HS-5 (cell line): ENCODE results near the gene SCN10A.

Source experiments
- DNase-seq: peaks from one replicate; pipeline ENCODE4 v3.0.0-alpha.2; 2012; ENCODE audit warnings: low read depth

Gene SCN10A

DNA sequence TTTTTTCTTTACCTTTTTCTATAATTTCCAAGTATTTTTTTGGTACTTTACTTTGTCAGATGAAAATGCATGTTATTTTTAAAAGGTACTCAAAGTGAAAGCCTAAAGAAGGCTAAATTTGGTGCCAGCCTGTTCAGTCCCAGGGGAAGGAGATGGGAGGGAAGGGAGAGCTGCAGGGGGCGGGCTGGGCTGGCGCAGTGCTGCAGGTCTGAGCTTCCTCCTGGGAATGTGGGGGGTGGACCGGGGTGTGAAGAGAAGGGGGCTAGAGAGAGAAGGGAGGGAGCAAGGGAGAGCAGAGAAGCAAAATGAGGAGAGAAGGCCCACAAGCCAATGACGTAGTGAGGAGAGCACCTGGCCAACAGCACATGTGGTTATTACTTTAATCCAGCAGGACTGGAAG is 95.6 kb downstream of the SCN10A start:
- DNase-seq, result no peak

DNA sequence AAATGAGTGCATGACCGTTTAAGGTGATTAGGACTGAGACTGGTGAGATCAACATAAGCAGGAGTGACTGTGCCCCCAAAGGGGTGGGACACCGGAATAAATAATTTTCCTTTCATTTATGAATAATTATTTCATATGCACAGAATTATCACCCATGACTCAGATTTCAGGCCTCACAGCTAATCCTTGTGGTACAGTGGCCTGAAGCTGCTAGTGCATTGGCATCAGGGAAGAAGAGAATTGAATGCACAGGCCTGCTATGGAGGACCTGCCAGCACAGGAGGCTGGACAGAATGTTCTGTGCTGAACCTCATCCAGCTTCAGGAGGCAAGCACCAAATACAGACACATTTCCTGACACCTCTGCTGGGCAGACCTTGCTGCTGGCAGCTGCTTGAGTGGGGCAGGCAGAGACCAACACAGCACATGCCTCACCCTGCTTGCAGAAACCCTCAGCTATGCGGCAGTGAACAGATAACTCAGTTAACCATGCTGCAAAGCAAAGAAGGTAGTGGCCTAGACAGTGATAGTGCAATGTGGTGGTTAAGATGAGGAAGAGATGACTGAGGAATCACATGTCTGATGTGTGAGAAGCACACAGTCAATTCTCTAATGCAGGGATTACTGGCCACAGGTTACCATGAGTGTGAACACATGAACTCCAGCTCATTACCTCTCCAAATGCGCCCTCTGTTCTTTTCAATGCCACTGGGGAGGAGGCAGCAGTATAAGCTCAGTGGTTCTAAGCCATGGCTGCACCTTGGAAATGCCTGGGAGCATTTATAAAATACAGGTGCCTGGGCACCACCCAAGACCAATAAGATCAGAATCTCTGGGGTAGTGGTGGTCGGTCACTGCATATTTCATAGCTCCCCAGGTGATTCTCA is 98.4 kb downstream of the SCN10A start:
- DNase-seq, result no peak

DNA sequence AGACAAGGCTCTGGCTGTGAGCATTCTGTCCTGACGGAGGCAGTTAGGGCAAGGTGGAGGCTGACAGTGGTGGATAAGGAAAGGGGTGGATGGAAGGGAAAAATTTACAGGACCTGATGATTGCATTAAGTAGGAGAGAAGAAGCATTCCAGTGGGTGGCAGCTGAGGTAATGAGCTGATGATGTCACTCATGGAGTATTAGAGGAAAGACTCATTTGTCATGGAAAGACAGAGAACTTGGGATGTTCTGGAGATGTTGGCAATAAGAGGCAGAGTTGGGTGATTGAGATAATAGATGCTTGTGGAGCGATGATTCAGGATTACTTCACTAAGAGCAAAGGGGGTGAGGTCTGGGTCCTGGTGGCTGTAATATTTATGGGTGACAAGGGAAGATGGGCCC is 102.9 kb downstream of the SCN10A start:
- DNase-seq, result no peak

DNA sequence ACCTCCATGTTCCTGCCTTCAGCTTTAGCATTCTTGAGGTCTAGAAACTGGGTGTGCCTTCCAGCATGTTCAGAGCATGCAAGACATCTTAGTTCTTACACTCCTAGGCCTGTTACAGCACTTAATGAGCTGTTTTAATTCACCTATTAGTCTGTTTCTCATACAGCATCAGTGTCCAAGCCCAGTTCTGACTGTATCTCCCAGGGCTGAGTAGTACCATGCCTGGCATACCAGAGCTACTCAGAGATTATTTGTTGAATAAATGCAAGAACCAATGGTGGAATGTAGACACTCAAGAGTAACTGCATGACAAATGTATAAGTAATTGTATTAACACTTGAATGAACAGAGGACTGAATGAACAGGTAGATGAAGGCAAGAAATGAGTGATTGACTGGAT is 104.7 kb downstream of the SCN10A start:
- DNase-seq, result no peak

DNA sequence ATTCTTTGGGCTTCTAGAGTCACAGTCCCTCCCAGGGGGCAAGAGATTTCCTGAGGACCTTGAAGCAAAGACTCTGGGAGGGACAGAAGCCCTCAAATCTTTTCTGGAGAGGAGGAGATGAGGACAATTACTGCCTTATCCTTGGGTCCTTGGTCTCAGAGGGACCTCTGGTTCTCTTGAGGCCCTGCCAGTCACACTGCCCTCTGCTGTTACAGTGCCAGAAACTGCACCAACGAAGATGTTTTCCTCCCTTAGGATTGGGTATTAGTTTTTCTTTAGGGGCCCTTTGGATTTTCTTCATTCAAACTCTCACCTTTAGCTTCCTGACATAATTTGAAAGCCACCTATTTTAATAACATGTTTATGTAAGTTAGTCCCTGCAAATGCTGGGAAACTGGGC is 108.3 kb downstream of the SCN10A start:
- DNase-seq, result no peak

DNA sequence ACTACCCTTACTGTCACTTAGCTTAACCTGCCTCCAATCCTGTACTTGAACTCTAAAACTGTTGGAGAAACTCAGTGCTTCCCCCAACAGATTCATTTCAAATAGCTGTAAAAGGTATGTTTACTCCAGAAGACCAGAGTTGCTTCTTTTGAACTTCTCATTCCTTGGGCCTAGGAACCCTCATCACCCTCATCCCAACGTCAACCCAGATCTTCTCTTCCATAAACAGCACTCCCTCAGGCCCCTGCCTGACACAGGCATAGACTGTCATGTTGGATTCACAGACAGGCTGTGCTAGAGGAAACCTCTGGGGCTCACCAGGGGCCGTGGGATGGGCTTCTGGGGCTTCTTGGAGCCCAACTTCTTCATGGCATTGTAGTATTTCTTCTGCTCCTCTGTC is 109.1 kb downstream of the SCN10A start:
- no peak for DNase-seq

DNA sequence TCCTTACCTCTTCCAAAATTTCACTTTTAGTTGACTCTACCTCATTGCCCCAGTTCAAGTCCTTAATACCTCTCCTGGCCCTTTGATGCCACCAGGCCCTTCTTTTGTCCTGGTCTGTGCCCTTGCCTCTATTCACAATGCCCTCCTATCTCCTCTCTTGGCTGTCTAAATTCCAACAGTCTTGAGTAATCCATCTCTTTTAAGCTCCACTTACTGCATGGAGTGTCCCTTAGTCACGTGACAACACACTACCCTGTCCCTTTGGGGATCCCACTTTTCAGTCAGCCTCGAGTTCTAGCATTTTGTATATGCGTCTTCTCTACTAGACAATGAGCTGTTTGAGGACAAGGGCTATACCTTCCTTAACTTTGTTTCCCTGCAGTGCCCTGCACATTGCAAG is 113.8 kb downstream of the SCN10A start:
- no peak for DNase-seq

DNA sequence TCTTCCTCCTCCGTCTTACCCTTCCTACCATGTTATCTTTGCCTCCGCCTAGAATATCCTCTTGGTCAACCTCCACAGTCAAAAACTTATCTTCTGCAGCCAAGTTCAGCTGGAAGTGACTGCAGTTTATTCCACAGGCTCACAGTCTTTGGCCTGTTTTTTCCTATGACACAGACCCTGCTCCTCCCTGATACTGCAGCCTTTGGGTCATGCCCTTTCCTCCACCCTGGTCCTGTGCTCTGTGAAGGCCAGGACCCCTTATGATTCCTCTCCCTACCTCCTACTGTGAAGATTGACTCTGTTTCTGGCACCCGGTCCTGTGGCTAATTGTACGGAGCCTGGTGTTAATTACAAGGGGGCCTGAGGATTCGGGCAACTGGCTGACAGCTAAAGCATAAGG is 117.3 kb downstream of the SCN10A start:
- DNase-seq, result no peak

DNA sequence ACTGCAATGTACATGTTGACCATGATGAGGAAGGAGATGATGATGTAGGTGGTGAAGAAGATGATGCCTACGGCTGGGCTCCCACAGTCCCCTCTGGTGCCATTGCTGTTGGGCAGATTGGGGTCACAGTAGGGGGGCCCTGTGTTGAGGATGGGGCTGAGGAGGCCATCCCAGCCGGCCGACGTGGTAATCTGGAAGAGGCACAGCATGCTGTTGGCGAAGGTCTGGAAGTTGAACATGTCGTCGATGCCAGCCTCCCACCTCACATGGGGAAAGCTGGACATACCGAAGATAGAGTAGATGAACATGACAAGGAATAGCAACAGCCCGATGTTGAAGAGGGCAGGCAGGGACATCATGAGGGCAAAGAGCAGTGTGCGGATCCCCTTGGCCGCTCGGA is 118.0 kb downstream of the SCN10A start:
- no peak for DNase-seq

DNA sequence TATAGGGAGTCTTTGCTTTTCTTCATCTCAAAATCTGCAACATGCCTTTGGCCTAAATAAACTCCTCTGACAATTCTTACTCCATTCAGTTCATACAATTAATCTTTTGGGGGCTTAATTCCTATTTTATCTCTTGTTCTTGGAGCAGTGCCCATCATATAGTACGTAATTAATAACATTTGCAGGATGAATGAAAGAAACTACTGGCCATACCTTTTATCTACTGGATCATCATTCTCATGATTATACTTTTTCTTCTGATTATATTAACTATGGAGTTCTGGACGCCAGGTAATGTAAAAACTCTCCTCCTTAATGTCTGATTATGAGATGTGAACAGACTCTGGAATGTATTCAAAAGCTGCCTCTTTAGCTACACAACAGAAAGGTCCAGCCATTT is 120.0 kb downstream of the SCN10A start:
- no peak for DNase-seq

DNA sequence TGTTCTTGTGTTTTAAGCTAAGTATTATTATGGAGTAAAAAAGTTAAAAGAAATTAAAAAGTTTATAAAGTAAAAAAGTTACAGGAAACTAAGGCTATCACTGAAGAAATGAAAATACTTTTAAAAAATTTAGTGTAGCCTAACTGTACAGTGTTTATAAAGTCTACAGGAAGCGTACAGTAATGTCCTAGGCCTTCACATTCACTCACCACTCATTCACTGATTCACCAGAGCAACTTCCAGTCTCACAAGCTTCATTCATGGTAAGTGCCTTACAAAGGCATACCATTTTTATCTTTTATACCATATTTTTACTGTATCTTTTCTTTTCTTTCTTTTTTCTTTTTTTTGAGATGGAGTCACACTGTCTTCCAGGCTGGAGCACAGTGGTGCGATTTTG is 125.8 kb downstream of the SCN10A start:
- DNase-seq, result no peak

DNA sequence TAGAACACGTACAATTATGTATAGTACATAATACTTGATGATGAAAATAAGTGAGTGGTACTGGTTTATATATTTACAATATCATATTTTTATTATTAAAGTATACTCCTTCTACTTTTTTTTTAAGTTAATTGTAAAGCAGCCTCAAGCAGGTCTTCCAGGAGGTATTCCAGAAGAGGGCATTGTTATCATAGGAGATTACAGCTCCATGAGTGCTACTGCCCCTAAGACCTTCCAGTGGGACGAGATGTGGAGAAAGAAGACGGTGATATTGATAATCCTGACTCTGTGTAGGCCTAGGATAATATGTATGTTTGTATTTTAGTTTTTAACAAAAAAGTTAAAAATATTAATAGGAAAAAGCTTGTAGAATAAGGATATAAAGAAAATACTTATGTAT is 126.2 kb downstream of the SCN10A start:
- no peak for DNase-seq

DNA sequence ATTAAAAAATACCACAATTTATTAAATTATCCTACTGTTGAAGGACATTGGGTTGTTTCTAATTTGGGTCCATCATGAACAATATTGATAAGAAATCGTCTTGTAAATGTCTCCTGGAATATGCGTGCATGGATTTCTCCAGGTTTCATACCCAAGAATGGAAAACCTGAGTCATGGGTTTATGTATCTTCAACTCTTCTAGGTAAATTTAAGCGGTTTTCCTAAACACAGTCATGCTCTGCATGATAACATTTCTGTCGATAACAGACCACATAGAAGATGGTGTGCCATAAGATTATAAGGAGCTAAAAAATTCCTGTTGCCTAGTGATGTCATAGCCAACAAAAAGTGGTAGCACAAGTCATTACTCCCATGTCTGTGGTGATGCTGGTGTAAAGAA is 126.7 kb downstream of the SCN10A start:
- DNase-seq, result no peak

DNA sequence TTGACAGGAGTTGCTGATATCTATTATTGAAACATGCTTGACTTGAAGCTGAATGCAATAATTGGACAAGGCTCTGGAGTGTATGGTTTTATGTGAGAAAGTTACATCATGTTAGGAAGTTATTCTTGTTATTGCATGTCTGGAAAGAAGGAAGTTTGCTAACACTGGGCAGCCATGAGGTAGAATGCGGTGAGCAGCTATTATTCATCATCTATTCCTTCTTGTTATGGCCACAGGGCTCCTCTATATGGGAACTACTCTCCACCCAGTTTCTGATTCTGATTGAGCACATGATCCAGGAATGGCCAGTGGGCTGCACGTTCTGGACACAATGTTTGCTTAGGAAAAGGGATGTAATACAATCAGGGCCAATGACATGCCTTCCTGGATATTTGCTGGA is 128.7 kb downstream of the SCN10A start:
- DNase-seq, result no peak

DNA sequence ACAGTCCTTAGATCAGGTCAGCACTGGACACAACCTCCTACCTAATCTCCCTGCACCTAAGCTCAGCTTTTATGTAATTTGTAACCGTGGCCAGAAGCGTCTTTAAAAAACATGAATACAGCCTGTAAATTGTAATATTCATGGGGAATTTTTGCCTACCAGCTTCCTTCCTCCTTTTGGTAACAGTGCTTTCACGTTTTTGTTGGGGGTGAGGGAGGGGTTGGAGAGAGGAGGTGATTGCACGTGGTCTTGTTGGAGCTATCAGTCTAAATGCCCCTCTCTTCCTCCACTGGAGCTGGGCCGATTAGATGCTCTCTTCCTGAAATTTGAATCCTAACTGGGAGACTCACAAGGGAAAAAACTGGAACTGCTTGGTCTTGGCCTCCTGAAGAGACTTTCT is 131.5 kb downstream of the SCN10A start:
- DNase-seq, result no peak

DNA sequence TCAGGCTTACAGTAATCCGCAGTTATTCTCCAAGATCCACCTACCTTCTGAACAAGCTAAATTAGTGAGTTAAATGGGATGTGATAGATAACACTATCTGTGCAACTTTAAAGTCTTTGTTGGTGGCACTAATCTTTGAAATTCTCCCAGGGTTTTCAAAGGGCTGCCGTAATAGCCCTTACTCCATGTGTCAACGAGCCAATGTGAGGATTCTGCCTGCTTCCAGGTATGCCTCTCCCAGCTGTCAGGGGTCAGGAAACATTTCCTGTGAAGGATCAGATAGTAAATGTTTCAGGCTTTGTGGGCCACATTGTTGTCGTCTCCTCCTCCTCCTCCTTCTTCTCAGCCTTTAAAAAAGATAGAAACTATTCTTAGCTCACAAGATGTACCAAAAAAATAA is 146.3 kb downstream of the SCN10A start:
- DNase-seq, result no peak

DNA sequence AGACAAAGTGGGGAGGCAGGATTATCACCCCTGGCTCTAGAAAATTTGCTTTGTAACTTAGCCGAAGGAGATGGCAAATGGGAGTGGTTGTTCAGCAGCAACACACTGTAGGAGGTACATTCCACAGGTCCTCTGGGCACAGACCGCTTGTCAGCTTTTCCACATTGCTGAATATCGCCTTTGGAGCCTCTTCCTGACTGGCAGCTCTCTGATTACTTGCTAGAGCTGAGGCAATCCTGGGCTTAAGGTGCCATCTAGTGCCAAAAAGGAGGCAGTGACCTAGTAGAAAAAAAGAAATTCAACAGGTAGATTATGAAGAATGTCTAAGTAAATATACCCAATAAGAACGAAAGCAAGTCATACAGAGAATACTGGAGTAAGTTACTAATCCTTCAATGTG is 153.5 kb downstream of the SCN10A start:
- peak; percentile 32 for DNase-seq

DNA sequence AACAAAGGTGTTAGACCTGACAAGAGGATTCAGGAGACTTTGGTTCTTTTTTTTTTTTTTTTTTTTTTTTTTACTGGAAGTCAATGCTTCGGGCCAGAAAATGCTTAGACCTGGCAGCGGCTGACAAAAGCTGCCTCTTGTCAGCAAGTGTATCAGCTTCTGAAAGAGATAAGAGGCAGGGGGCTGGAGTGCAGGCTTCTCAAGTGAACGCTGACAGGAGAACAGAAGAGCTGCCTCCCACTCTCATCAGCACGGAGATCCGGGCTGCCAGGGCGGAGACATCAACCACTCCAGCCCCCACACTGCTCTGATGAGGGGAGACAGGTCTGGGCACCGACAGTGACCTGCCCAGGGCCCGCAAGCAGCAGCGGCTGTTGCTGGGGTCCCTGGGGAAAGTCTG is 157.2 kb downstream of the SCN10A start:
- DNase-seq, result no peak

DNA sequence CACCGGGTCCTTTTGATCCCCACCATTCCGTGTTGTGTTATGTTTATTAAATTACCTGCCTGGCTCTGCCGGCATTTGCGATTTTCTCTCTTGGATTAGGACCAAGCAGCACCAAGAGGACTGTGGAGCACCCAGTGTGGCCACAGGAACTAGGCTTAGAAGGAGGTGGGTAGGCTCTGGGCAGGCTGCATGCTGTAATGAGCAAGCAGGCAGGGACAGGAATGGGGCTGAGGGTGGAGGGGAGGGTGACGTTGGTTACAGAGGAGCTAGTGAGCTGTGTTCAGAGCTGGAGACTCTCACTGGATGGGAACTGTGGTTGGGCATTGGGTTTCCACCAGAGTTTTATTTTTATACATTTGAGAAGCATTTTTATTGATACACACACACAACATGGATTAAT is 158.6 kb downstream of the SCN10A start:
- DNase-seq, result no peak

DNA sequence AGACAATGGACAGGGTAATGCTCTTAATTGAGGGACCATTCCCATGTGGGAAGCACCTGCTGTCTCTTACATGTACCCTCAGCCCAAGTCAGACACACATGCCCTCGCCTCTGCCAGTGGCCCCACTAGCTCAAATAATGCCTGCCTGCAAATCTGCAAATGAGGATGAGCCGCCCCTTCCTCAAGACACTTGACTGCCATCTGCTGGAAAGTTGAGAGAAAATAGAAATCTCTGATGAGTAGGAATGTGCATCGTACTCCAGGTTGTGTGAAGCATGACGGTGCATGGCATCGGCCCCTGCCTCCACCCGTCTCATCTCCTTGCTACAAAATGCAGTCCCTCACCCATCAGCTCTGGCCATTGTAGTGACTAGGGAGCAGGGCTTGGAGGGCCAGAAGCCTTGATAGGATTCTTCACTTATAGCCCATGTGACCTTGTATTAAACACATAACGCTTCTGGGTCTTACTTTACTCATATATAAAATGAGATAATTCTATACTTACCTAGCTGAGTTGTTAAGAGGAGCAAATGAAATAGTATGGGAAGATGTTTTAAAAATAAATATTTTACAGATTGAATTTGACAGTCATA is 160.2 kb downstream of the SCN10A start:
- DNase-seq, result no peak

DNA sequence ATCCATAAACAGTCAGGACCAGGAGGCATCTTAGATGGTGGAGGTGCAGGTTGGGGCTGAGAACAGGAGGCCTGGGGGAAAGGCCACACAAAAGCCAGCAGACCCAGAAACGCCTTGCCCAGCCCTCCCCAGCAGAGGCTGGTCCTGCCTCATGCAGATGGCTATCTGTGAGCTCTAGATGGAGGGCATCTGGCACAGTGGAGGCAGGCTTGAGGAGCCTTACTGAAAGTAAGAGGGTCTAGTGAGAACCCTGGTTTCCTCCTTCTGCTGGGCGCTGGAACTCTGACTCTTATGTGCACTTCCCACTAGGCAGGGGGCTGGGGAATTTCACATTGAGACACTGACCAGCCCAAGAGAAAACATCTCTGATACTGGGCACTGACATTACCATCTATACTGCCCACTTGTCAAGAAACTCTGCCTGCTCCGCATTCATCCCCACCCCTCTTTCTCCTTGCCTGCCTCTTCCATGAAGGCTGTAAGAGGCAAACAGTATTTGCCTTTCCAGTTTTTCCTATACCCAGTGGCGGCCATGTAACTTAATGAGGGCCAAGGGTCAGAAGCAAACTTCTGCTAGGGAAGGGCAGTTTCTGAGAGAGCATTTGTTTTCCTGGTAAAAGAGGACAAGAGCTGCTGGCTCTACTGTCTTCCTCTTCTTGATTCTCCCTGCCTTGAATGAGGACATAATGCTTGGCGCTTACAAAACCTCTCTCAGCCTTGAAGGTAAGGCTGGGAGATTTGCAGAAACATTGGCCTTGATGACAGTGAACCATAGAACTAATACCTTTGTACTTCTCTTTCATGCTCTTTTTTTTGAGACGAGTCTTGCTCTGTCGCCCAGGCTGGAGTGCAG is 162.1 kb downstream of the SCN10A start:
- no peak for DNase-seq

DNA sequence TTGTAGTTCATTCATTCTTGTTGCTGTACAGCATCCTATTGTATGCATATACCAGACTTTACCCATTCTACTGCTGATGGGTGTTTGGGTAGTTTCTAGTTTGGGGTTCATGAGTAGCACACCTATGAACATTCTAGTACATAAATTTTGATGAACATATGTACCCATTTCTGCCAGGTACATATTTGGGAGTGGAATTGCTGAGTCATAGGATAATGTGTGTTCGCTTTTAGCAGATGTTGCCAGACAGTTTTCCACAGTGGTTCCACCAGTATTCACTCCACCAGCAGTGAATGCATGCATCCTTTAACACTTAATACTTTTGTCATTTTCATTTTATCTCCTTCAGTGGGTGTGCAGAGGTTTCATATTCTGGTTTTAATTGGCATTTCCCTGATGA is 163.1 kb downstream of the SCN10A start:
- no peak for DNase-seq

DNA sequence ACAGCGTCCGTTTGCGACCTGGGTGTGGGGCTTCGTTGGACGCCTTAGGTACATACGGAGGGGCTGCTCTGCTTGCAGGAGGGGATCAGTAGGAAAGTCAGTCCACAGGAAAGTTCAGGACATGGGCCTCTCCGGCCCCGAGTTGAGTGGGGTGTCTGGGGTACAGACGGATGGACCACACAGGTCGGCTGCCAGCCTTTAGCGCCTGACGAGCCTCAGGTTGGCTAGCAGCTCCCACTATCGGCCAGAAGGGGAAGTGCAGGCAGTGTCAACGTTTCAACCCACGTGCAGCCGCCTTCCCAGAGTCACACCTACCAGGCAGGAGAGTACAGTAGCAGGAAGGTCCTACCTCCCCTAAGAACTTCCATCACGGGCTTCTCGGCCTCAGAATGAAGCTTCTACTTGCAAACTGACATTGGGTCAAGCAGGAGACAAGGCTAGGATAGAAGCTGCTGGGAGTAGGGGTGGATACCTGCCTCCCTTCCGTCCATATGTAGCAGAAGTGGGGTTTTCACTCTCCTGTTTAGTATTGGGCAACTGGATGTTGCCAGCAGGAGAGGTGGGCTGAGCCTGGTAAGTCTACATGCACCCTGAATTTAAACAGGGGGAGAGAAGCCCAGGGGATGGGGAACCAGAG is 164.7 kb downstream of the SCN10A start:
- no peak for DNase-seq
